ENCODE results near the gene DCDC2C. TPM values are rescaled to one million over a fixed set of nuclear protein-coding genes. Genes with fewer than 3 reads are reported as not detected.

The DCDC2C gene
- total and polyA plus RNA-seq, 2 of the 4 experiments (the other 2 are of a cell fraction): not detected

GRCh38 chr2:3780477-3781402, 77.4 kb downstream of the DCDC2C start:
- Histone ChIP-seq H3K4me2 (ENCODE audit: low read depth, low read length) (0 out of 2 replicates have a peak overlapping the region, but pooled peaks have one; percentile 37), H3K27me3 (ENCODE audit: control insufficient read depth, insufficient read depth, low read length) (no peaks in the 10 kb centered on the region), H2AK9ac (replicated peaks; ENCODE audit: low read depth, low read length, poor library complexity) (no peak overlapping the region), H4K8ac (ENCODE audit: low read depth in 2 of 2, low read length in 2 of 2) (peak overlapping the region; percentile 63 to 91), H2BK120ac (ENCODE audit: low read depth, low read length) (peak overlapping the region; percentile 77), H3K56ac (ENCODE audit: extremely low read depth, insufficient read depth, low read length) (no peak overlapping the region), H3K36me3 (ENCODE audit: control insufficient read depth, insufficient read depth, low read length) (no peaks in the 10 kb centered on the region), H2AK5ac (ENCODE audit: low read depth, low read length) (no peak overlapping the region), H3K9ac (ENCODE audit: low read depth, low read length) (0 out of 2 replicates have a peak overlapping the region, but pooled peaks have one; percentile 20), H4K5ac (ENCODE audit: low read depth, low read length) (peak overlapping the region; percentile 76), H3K79me1 (ENCODE audit: low read depth in 1 of 2, low read length in 2 of 2) (no peaks in the 10 kb centered on the region), H2BK20ac (ENCODE audit: low read depth, low read length) (peak overlapping the region; percentile 57; the same call in 1 of the 2 replicates), H3K9me3 (ENCODE audit: control insufficient read depth, insufficient read depth, low read length) (no peaks in the 10 kb centered on the region), H2BK15ac (ENCODE audit: low read depth, low read length) (no peak overlapping the region; the same call in 2 of the 3 replicates), H2BK5ac (ENCODE audit: low read depth, low read length, poor library complexity, severe bottlenecking) (no peak overlapping the region), H3K23ac (ENCODE audit: low read depth, low read length) (no peak overlapping the region), H3K27ac (ENCODE audit: insufficient read depth, low read length) (0 out of 2 replicates have a peak overlapping the region, but pooled peaks have one; percentile 20), H3K18ac (ENCODE audit: low read depth, low read length) (peak overlapping the region; percentile 66; the same call in 1 of the 2 replicates), H3K9me1 (ENCODE audit: insufficient read depth, low read length) (no peaks in the 10 kb centered on the region), H4K20me1 (ENCODE audit: insufficient read depth, low read length) (no peaks in the 10 kb centered on the region), H4K91ac (ENCODE audit: insufficient read depth, low read depth, low read length) (peak overlapping the region; percentile 71; the same call in 1 of the 2 replicates), H2AFZ (replicated peaks; ENCODE audit: low read length, poor library complexity) (peak overlapping the region; percentile 85), H3K4ac (ENCODE audit: low read depth, low read length) (peak overlapping the region; percentile 70; the same call in 1 of the 2 replicates), H3K4me1 (ENCODE audit: control insufficient read depth, insufficient read depth, low read length) (peaks cover 6% of the 10 kb centered on the region), H3K14ac (replicated peaks; ENCODE audit: low read depth, low read length) (no peak overlapping the region), H3K4me3 (ENCODE audit: insufficient read depth, low read depth, low read length) (no peak overlapping the region)
- 40% methylated on average over 4 of the region's 23 CpGs; no CpG with 5 or more reads in 1 of the 2 experiments for WGBS, 2 experiments (ENCODE audit: extremely low coverage in 2 of 2, insufficient read length in 1 of 2)
- ChIA-PET POLR2A (ENCODE audit: unreplicated experiment) (no interaction called here), CTCF (interaction anchor here (0.6 to 3.4 kb wide), 20 partner anchors 8 to 651 kb away, joined by 3 to 41 read pairs (median 4); no protein-coding TSS in a partner anchor)
- dilution Hi-C loops (cut with HindIII; ENCODE audit: low sequenced_read_pairs, unreplicated experiment): no loop called here
- in situ Hi-C loops (cut with MboI; ENCODE audit: low sequenced_read_pairs): no loop called here
- intact Hi-C loops (cut with micrococcal nuclease): loop anchor here (1.0 to 2.0 kb wide), 3 partner anchors 42 to 52 kb away; no protein-coding TSS in a partner anchor
- DNase-seq (peak; percentile 73), ATAC-seq (ENCODE audit: low read depth) (peak; percentile 95)
- no TSS peak for BruUV-seq (replicated peaks)
- no peak for TF ChIP-seq USF2 (IDR thresholded peaks at IDR 0.05; ENCODE audit: low read depth, low read length)
- TF ChIP-seq RAD21 (IDR thresholded peaks at IDR 0.05; ENCODE audit: low read length): peak; percentile 65
- TF ChIP-seq ELK1 (IDR thresholded peaks at IDR 0.05; ENCODE audit: borderline replicate concordance, low read depth, low read length): no peak
- no peak for TF ChIP-seq BHLHE40 (IDR thresholded peaks at IDR 0.05; ENCODE audit: low read depth, low read length)
- no peak for TF ChIP-seq FOS (IDR thresholded peaks at IDR 0.05; ENCODE audit: low read depth, low read length)
- TF ChIP-seq SMC3 (IDR thresholded peaks at IDR 0.05; ENCODE audit: low read depth, low read length): peak; percentile 68
- no peak for TF ChIP-seq MAZ (IDR thresholded peaks at IDR 0.05; ENCODE audit: borderline replicate concordance, low read depth, low read length)
- TF ChIP-seq NFE2L2 (IDR thresholded peaks at IDR 0.05; ENCODE audit: low read depth, low read length): no peak
- no peak for TF ChIP-seq POLR2A (IDR thresholded peaks at IDR 0.05; ENCODE audit: low read depth, low read length)
- TF ChIP-seq CHD1 (IDR thresholded peaks at IDR 0.05; ENCODE audit: low read depth, low read length): no peak
- peak; percentile 71 for TF ChIP-seq CTCF (conservative IDR thresholded peaks at IDR 0.05; ENCODE audit: low read depth, low read length)
- TF ChIP-seq RCOR1 (IDR thresholded peaks at IDR 0.05; ENCODE audit: insufficient replicate concordance, low read length): no peak
- TF ChIP-seq MXI1 (IDR thresholded peaks at IDR 0.05; ENCODE audit: borderline replicate concordance, low read depth, low read length): no peak
